ENCODE measurements around the gene B3GNT5.

DNA sequence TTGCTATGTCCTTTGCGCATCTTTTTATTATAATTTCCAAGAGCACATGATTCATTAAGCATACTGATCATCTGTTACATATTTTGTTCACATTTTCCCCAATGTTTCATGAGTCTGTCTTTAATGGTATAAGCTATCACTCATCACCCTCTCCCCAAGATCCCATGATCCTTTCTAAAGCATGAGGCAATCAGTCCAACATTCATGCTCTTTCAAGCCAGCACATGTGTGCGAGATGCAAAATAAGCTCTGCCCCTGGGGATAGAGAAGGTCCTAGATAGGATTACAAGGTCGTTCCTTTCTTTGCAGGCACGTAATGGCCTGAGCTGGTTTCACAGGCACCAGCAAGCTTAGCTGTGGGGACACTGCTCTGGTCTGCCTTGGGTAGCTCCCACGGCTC, 32.2 kb upstream of the B3GNT5 start:
- TF ChIP-seq EZH2 (IDR thresholded peaks at IDR 0.05; ENCODE audit: borderline replicate concordance, low read depth, low read length, poor library complexity, severe bottlenecking) = no peak
- TF ChIP-seq, protein P1, sequence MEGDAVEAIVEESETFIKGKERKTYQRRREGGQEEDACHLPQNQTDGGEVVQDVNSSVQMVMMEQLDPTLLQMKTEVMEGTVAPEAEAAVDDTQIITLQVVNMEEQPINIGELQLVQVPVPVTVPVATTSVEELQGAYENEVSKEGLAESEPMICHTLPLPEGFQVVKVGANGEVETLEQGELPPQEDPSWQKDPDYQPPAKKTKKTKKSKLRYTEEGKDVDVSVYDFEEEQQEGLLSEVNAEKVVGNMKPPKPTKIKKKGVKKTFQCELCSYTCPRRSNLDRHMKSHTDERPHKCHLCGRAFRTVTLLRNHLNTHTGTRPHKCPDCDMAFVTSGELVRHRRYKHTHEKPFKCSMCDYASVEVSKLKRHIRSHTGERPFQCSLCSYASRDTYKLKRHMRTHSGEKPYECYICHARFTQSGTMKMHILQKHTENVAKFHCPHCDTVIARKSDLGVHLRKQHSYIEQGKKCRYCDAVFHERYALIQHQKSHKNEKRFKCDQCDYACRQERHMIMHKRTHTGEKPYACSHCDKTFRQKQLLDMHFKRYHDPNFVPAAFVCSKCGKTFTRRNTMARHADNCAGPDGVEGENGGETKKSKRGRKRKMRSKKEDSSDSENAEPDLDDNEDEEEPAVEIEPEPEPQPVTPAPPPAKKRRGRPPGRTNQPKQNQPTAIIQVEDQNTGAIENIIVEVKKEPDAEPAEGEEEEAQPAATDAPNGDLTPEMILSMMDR (conservative IDR thresholded peaks at IDR 0.05; ENCODE audit: low read depth, low read length) = no peak
